Sigmoid colon (tissue), 7 donors: ENCODE data around the gene CEACAM16. TPM values are rescaled to one million over a fixed set of nuclear protein-coding genes. Genes with fewer than 3 reads are reported as not detected.

Experiments
- DNase-seq: peaks from one replicate; pipeline ENCODE4 v3.0.0-alpha.2; 2019
- H3K27ac ChIP-seq, 4 donors: fragments of 200-600 bp; sonication (generic); one replicate each; pipeline ENCODE4 v1.5.1; 2016 to 2019; ENCODE audit warnings: mild to moderate bottlenecking in 1 of 4
- H3K27me3 ChIP-seq, 3 donors: fragments of 200-600 bp; sonication (generic); one replicate each; pipeline ENCODE4 v1.5.1; 2019; ENCODE audit warnings: mild to moderate bottlenecking in 1 of 3
- H3K36me3 ChIP-seq, 4 donors: fragments of 200-600 bp; sonication (generic); one replicate each; pipeline ENCODE4 v1.5.1; 2016 to 2019
- H3K4me1 ChIP-seq, 4 donors: fragments of 200-600 bp; sonication (generic); one replicate each; pipeline ENCODE4 v1.5.1; 2017 to 2019
- H3K4me3 ChIP-seq, 4 donors: fragments of 200-600 bp; sonication (generic); one replicate each; pipeline ENCODE4 v1.5.1; 2017 to 2019; ENCODE audit warnings: mild to moderate bottlenecking in 2 of 4, moderate library complexity in 1 of 4
- H3K9me3 ChIP-seq, 4 donors: fragments of 200-600 bp in 3 of 4; sonication (generic) in 3 of 4; one replicate each; pipeline versions ENCODE4 v1.5.1 to v1.6.1; 2013 to 2019
- EP300 ChIP-seq, 4 donors: sonication (generic); formaldehyde crosslinking; IDR thresholded peaks; one replicate each; pipeline ENCODE4 v1.6.1; 2017; ENCODE audit warnings: antibody characterized with exemption in 4 of 4
- POLR2A ChIP-seq, 2 donors: fragments of 450-650 bp; IDR thresholded peaks; one replicate each; pipeline ENCODE4 v1.6.1; 2016; ENCODE audit warnings: antibody characterized with exemption in 2 of 2, mild to moderate bottlenecking in 2 of 2, moderate library complexity in 2 of 2
- POLR2AphosphoS5 ChIP-seq, 4 donors: sonication (generic); formaldehyde crosslinking; IDR thresholded peaks; one replicate each; pipeline ENCODE4 v1.6.1; 2017; ENCODE audit warnings: antibody characterized with exemption in 4 of 4
- WGBS, 2 donors: extraction: QIAGEN DNeasy Blood & Tissue Kit; methylation state at CpG; one replicate each; pipeline ENCODE4 v1.1.7; 2013; 5-methylcytosine and 5-hydroxymethylcytosine counted together
- intact Hi-C: fragments of 100-400 bp; cut with DNase I; formaldehyde crosslinking; loops from one replicate; pipeline ENCODE4 v1.15.1; 2023
- polyA plus RNA-seq, 3 donors: library from polyadenylated mRNA; stranded (reverse); fragments of 200-250 nt; gene quantifications; one replicate each; pipeline ENCODE4 v1.2.3, GENCODE V29; 2013
- total RNA-seq, 4 donors: library from RNA; depleted of rRNA; stranded (reverse); fragments of >200 nt; gene quantifications; one replicate each; pipeline ENCODE4 v1.1.0, GENCODE V29; 2016
- TF ChIP-seq, protein P1 (sequence below), 4 experiments: fragments of 450-650 bp in 3 of 4; fragments of 200-600 bp in 1 of 4; IDR thresholded peaks; one replicate each; pipeline ENCODE4 v1.5.1; 2016 to 2019; ENCODE audit warnings: antibody characterized with exemption in 4 of 4, mild to moderate bottlenecking in 3 of 4, moderate library complexity in 2 of 4
- donor health status: healthy with polysubstance abuse.
- donor health status: Bipolar disorder and iron deficiency.
- donor health status: healthy.

CEACAM16 gene
- total and polyA plus RNA-seq, 7 donors = not detected

DNA sequence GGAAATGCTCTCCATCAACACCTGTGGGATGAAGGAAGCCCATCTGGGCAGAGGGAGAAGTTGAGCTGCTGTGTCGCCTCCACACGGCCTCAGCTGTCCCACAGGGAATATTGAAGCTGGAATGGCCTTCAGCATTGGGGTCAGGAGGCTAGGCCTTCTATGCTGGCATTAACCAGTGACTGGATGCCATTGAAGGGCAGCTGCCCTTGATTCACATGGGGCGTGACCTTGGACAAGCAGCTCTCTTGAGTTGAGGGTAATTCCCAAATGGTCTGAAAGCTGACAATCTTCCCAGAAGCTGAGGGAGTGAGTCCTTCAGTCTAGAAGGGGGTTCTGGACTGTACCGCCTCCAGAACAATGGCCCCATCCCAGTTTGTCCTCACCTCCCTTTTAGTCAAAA, 56.3 kb downstream of the CEACAM16 start:
- Histone ChIP-seq H3K4me1 (peaks cover 0 to 94% (median 88%) of the 10 kb centered on the region in 4 donors), H3K27me3 (no peaks in the 10 kb centered on the region), H3K27ac (peak overlapping the region; percentile 87 to 94 (median 91)), H3K9me3 (no peaks in the 10 kb centered on the region), H3K4me3 (peak overlapping the region in 1 of 4 donors; percentile 72), H3K36me3 (peaks cover 0 to 50% (median 10%) of the 10 kb centered on the region in 4 donors)
- intact Hi-C loops = loop anchor here (10.0 kb wide), 1 partner anchor 750 kb away; the partner anchor contains the start of gene VASP
- DNase-seq = no peak
- no peak for TF ChIP-seq POLR2AphosphoS5 (IDR thresholded peaks at IDR 0.05)
- TF ChIP-seq POLR2A (IDR thresholded peaks at IDR 0.05) = no peak
- TF ChIP-seq, protein P1, sequence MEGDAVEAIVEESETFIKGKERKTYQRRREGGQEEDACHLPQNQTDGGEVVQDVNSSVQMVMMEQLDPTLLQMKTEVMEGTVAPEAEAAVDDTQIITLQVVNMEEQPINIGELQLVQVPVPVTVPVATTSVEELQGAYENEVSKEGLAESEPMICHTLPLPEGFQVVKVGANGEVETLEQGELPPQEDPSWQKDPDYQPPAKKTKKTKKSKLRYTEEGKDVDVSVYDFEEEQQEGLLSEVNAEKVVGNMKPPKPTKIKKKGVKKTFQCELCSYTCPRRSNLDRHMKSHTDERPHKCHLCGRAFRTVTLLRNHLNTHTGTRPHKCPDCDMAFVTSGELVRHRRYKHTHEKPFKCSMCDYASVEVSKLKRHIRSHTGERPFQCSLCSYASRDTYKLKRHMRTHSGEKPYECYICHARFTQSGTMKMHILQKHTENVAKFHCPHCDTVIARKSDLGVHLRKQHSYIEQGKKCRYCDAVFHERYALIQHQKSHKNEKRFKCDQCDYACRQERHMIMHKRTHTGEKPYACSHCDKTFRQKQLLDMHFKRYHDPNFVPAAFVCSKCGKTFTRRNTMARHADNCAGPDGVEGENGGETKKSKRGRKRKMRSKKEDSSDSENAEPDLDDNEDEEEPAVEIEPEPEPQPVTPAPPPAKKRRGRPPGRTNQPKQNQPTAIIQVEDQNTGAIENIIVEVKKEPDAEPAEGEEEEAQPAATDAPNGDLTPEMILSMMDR (IDR thresholded peaks at IDR 0.05) = no peak
- TF ChIP-seq EP300 (IDR thresholded peaks at IDR 0.05) = no peak
- 79 to 82% methylated on average over 4 of the region's 4 CpGs for WGBS, 2 donors

- Histone ChIP-seq H3K27me3 (no peaks in the 10 kb centered on the region), H3K9me3 (no peaks in the 10 kb centered on the region), H3K4me1 (peaks cover 0 to 85% (median 79%) of the 10 kb centered on the region in 4 donors), H3K27ac (peak overlapping the region; percentile 87 to 94 (median 91)), H3K4me3 (no peak overlapping the region), H3K36me3 (peaks cover 0 to 54% (median 11%) of the 10 kb centered on the region in 4 donors)
- no peak for TF ChIP-seq POLR2A (IDR thresholded peaks at IDR 0.05)
- TF ChIP-seq, protein P1 (IDR thresholded peaks at IDR 0.05) = no peak
- 86 to 91% methylated on average over 7 of the region's 7 CpGs for WGBS, 2 donors
- intact Hi-C loops = loop anchor here (2.0 to 10.0 kb wide), 2 partner anchors 15 to 749 kb away; partner anchors contain the start of gene VASP
- DNase-seq = no peak
Observed at GRCh38 chr19:44756089-44756562, 57.2 kb downstream of the CEACAM16 start.

- Histone ChIP-seq H3K27me3 (no peaks in the 10 kb centered on the region), H3K36me3 (peaks cover 0 to 46% (median 10%) of the 10 kb centered on the region in 4 donors), H3K4me1 (peaks cover 0 to 74% (median 69%) of the 10 kb centered on the region in 4 donors), H3K9me3 (no peaks in the 10 kb centered on the region), H3K4me3 (peak overlapping the region; percentile 37 to 55 (median 52)), H3K27ac (peak overlapping the region; percentile 87 to 94 (median 91))
- DNase-seq = peak; percentile 94
- no peak for TF ChIP-seq POLR2A (IDR thresholded peaks at IDR 0.05)
- TF ChIP-seq POLR2AphosphoS5 (IDR thresholded peaks at IDR 0.05) = peak; percentile 19 to 86 (median 61)
- intact Hi-C loops = loop anchor here (2.0 to 10.0 kb wide), 2 partner anchors 16 to 748 kb away; partner anchors contain the start of gene VASP
- 76 to 83% methylated on average over 53 of the region's 53 CpGs for WGBS, 2 donors
Observed at GRCh38 chr19:44757057-44757734, 58.2 kb downstream of the CEACAM16 start.

GRCh38 chr19:44757735-44758505, 59.0 kb downstream of the CEACAM16 start:
- Histone ChIP-seq H3K9me3 (no peaks in the 10 kb centered on the region), H3K4me3 (peak overlapping the region; percentile 37 to 55 (median 52)), H3K27ac (peak overlapping the region; percentile 87 to 94 (median 91)), H3K4me1 (peaks cover 0 to 67% (median 62%) of the 10 kb centered on the region in 4 donors), H3K36me3 (peaks cover 0 to 39% (median 10%) of the 10 kb centered on the region in 4 donors), H3K27me3 (no peaks in the 10 kb centered on the region)
- 70 to 75% methylated on average over 68 of the region's 68 CpGs for WGBS, 2 donors
- intact Hi-C loops = loop anchor here (2.0 to 10.0 kb wide), 2 partner anchors 17 to 747 kb away; partner anchors contain the start of gene VASP
- peak; percentile 90 for DNase-seq
- TF ChIP-seq EP300 (IDR thresholded peaks at IDR 0.05) = peak in 1 of 4 donors; percentile 3
- TF ChIP-seq, protein P1 (IDR thresholded peaks at IDR 0.05) = peak in 2 of 4 experiments; percentile 23 to 24
- no peak for TF ChIP-seq POLR2A (IDR thresholded peaks at IDR 0.05)
- peak; percentile 19 to 78 (median 76) for TF ChIP-seq POLR2AphosphoS5 (IDR thresholded peaks at IDR 0.05)
